ENCODE data around the gene RDX. TPM values are rescaled to one million over a fixed set of nuclear protein-coding genes. Genes with fewer than 3 reads are reported as not detected.

RDX gene
- total and polyA plus RNA-seq, 2 donors (not counting 1 experiment from before 2014, with no cell fraction given) = 52.7 to 93.1 TPM

GRCh38 chr11:110303414-110303826 is 7.0 kb upstream of the RDX start:
- Histone ChIP-seq H4K20me1 (ENCODE audit: control insufficient read depth, extremely low read depth, insufficient read depth, low read length) (no peaks in the 10 kb centered on the region), H3K4me3 (replicated peaks in 1 of 4; ENCODE audit: control extremely low read depth in 1 of 4, insufficient read depth in 1 of 4, low read depth in 3 of 4, low read length in 4 of 4) (no peak overlapping the region), H3K27me3 (ENCODE audit: control insufficient read depth, insufficient read depth, low read length) (no peaks in the 10 kb centered on the region), H3K9me3 (ENCODE audit: control insufficient read depth, insufficient read depth, low read depth, low read length) (no peaks in the 10 kb centered on the region), H3K4me1 (ENCODE audit: control insufficient read depth, extremely low read depth, insufficient read depth, low read length) (no peaks in the 10 kb centered on the region), H2AFZ (ENCODE audit: low read length) (no peak overlapping the region), H3K36me3 (ENCODE audit: control insufficient read depth, insufficient read depth, low read length) (no peaks in the 10 kb centered on the region), H3K79me2 (ENCODE audit: control insufficient read depth, insufficient read depth, low read length) (no peaks in the 10 kb centered on the region), H3K27ac (ENCODE audit: insufficient read depth, low read length) (no peak overlapping the region), H3K4me2 (ENCODE audit: extremely low read depth, insufficient read depth, low read length) (no peak overlapping the region), H3K9ac (ENCODE audit: insufficient read depth, low read length) (no peak overlapping the region)
- no peak for DNase-seq (ENCODE audit: low read depth in 2 of 2)
- TF ChIP-seq CTCF (conservative IDR thresholded peaks at IDR 0.05 in 1 of 2, IDR thresholded peaks at IDR 0.05 in 1 of 2; ENCODE audit: low read depth in 1 of 2, low read length in 2 of 2) (no peak), EZH2 (IDR thresholded peaks at IDR 0.05; ENCODE audit: low read length, missing control alignments) (no peak)

GRCh38 chr11:110301577-110301976 is 5.2 kb upstream of the RDX start:
- no peak overlapping the region for H3K4me2 ChIP-seq (ENCODE audit: extremely low read depth, insufficient read depth, low read length)
- no peak overlapping the region for H3K4me3 ChIP-seq (replicated peaks in 1 of 4; ENCODE audit: control extremely low read depth in 1 of 4, insufficient read depth in 1 of 4, low read depth in 3 of 4, low read length in 4 of 4)
- DNase-seq (ENCODE audit: low read depth in 2 of 2) = no peak

GRCh38 chr11:110301032-110301431 is 4.6 kb upstream of the RDX start:
- Histone ChIP-seq H3K4me3 (replicated peaks in 1 of 4; ENCODE audit: control extremely low read depth in 1 of 4, insufficient read depth in 1 of 4, low read depth in 3 of 4, low read length in 4 of 4) (no peak overlapping the region), H3K9me3 (ENCODE audit: control insufficient read depth, insufficient read depth, low read depth, low read length) (no peaks in the 10 kb centered on the region), H3K4me2 (ENCODE audit: extremely low read depth, insufficient read depth, low read length) (no peak overlapping the region), H3K79me2 (ENCODE audit: control insufficient read depth, insufficient read depth, low read length) (peaks cover under 1% of the 10 kb centered on the region), H3K27me3 (ENCODE audit: control insufficient read depth, insufficient read depth, low read length) (no peaks in the 10 kb centered on the region), H3K9ac (ENCODE audit: insufficient read depth, low read length) (no peak overlapping the region), H4K20me1 (ENCODE audit: control insufficient read depth, extremely low read depth, insufficient read depth, low read length) (no peaks in the 10 kb centered on the region), H3K4me1 (ENCODE audit: control insufficient read depth, extremely low read depth, insufficient read depth, low read length) (peaks cover 3% of the 10 kb centered on the region), H2AFZ (ENCODE audit: low read length) (no peak overlapping the region), H3K27ac (ENCODE audit: insufficient read depth, low read length) (no peak overlapping the region), H3K36me3 (ENCODE audit: control insufficient read depth, insufficient read depth, low read length) (no peaks in the 10 kb centered on the region)
- no peak for TF ChIP-seq EZH2 (IDR thresholded peaks at IDR 0.05; ENCODE audit: low read length, missing control alignments)
- no peak for DNase-seq (ENCODE audit: low read depth in 2 of 2)

More at GRCh38 chr11:110301577-110301976, 5.2 kb upstream of the RDX start:
- Histone ChIP-seq H3K9ac (ENCODE audit: insufficient read depth, low read length) (no peak overlapping the region), H3K9me3 (ENCODE audit: control insufficient read depth, insufficient read depth, low read depth, low read length) (no peaks in the 10 kb centered on the region), H3K27ac (ENCODE audit: insufficient read depth, low read length) (no peak overlapping the region), H2AFZ (ENCODE audit: low read length) (no peak overlapping the region), H3K4me1 (ENCODE audit: control insufficient read depth, extremely low read depth, insufficient read depth, low read length) (peaks cover 3% of the 10 kb centered on the region), H3K79me2 (ENCODE audit: control insufficient read depth, insufficient read depth, low read length) (no peaks in the 10 kb centered on the region), H4K20me1 (ENCODE audit: control insufficient read depth, extremely low read depth, insufficient read depth, low read length) (no peaks in the 10 kb centered on the region), H3K36me3 (ENCODE audit: control insufficient read depth, insufficient read depth, low read length) (no peaks in the 10 kb centered on the region), H3K27me3 (ENCODE audit: control insufficient read depth, insufficient read depth, low read length) (no peaks in the 10 kb centered on the region)
- no peak for TF ChIP-seq EZH2 (IDR thresholded peaks at IDR 0.05; ENCODE audit: low read length, missing control alignments)

- Histone ChIP-seq H2AFZ (ENCODE audit: low read length) (no peak overlapping the region), H3K4me1 (ENCODE audit: control insufficient read depth, extremely low read depth, insufficient read depth, low read length) (peaks cover 4% of the 10 kb centered on the region), H3K79me2 (ENCODE audit: control insufficient read depth, insufficient read depth, low read length) (peaks cover 19% of the 10 kb centered on the region), H3K4me2 (ENCODE audit: extremely low read depth, insufficient read depth, low read length) (no peak overlapping the region), H3K27ac (ENCODE audit: insufficient read depth, low read length) (no peak overlapping the region), H4K20me1 (ENCODE audit: control insufficient read depth, extremely low read depth, insufficient read depth, low read length) (no peaks in the 10 kb centered on the region), H3K36me3 (ENCODE audit: control insufficient read depth, insufficient read depth, low read length) (no peaks in the 10 kb centered on the region), H3K27me3 (ENCODE audit: control insufficient read depth, insufficient read depth, low read length) (no peaks in the 10 kb centered on the region), H3K9ac (ENCODE audit: insufficient read depth, low read length) (no peak overlapping the region), H3K9me3 (ENCODE audit: control insufficient read depth, insufficient read depth, low read depth, low read length) (no peaks in the 10 kb centered on the region), H3K4me3 (replicated peaks in 1 of 4; ENCODE audit: control extremely low read depth in 1 of 4, insufficient read depth in 1 of 4, low read depth in 3 of 4, low read length in 4 of 4) (no peak overlapping the region)
- TF ChIP-seq CTCF (conservative IDR thresholded peaks at IDR 0.05 in 1 of 2, IDR thresholded peaks at IDR 0.05 in 1 of 2; ENCODE audit: low read depth in 1 of 2, low read length in 2 of 2) (no peak), EZH2 (IDR thresholded peaks at IDR 0.05; ENCODE audit: low read length, missing control alignments) (no peak)
- no peak for DNase-seq (ENCODE audit: low read depth in 2 of 2)
Observed at GRCh38 chr11:110299006-110299785, 2.8 kb upstream of the RDX start.

Data from fibroblast of lung (primary cell).